ENCODE results near the gene MRPS18A.

GRCh38 chr6:43708860-43709653 is 21.5 kb upstream of the MRPS18A start:
- TF ChIP-seq, protein P1, sequence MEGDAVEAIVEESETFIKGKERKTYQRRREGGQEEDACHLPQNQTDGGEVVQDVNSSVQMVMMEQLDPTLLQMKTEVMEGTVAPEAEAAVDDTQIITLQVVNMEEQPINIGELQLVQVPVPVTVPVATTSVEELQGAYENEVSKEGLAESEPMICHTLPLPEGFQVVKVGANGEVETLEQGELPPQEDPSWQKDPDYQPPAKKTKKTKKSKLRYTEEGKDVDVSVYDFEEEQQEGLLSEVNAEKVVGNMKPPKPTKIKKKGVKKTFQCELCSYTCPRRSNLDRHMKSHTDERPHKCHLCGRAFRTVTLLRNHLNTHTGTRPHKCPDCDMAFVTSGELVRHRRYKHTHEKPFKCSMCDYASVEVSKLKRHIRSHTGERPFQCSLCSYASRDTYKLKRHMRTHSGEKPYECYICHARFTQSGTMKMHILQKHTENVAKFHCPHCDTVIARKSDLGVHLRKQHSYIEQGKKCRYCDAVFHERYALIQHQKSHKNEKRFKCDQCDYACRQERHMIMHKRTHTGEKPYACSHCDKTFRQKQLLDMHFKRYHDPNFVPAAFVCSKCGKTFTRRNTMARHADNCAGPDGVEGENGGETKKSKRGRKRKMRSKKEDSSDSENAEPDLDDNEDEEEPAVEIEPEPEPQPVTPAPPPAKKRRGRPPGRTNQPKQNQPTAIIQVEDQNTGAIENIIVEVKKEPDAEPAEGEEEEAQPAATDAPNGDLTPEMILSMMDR (IDR thresholded peaks at IDR 0.05; ENCODE audit: low read length): no peak
- no peak for TF ChIP-seq EZH2 (IDR thresholded peaks at IDR 0.05; ENCODE audit: borderline replicate concordance, low read length)
